ENCODE results near the gene IL12A. TPM values are rescaled to one million over a fixed set of nuclear protein-coding genes. Genes with fewer than 3 reads are reported as not detected.

IL12A gene
- total RNA-seq, 2 donors from 2014 or later = 0.38 TPM; not detected in 1

DNA sequence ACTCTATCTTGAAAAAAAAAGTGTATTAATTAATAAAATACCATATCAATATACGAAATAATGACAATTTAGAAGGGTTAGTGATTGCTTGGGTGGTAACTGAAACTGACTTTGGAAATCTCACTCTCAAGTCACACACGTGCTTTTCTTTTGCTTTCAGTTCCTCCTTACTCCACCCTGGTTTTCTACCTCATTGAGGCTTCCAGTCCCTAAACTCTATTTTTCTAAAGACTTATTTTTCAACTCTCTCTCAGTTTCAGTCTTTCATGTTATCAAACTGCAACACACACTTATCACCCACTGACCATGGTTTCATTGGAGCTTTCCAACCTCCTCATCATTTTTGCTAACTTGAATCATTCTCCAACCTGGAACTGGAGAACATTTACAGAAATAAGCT is 23.5 kb downstream of the IL12A start:
- DNase-seq (ENCODE audit: low spot score) = no peak
- intact Hi-C loops (cut with DNase I) = loop anchor here in 1 of 2 donors (10.0 kb wide), 1 partner anchor 397 kb away; no protein-coding TSS in a partner anchor

DNA sequence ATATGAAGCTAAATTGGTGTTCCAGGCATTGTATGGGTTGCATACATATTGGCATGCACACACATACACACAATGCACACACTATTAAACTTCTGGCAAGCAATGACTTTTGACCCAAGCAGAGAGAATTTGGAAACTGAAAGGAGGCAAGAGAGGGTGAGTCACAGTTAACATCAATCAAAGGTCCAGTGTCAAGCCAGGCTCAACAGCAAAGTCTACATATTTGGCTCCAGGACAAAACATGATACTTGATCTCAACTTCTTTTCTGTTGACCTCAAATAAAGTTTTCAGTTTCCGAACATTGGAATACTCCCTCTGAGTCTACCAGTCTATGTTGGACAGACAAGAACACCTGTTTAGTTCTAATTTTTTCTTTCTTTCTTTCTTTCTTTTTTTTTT is 28.3 kb downstream of the IL12A start:
- intact Hi-C loops (cut with DNase I) = loop anchor here in 1 of 2 donors (10.0 kb wide), 1 partner anchor 402 kb away; no protein-coding TSS in a partner anchor
- no peak for DNase-seq (ENCODE audit: low spot score)

DNA sequence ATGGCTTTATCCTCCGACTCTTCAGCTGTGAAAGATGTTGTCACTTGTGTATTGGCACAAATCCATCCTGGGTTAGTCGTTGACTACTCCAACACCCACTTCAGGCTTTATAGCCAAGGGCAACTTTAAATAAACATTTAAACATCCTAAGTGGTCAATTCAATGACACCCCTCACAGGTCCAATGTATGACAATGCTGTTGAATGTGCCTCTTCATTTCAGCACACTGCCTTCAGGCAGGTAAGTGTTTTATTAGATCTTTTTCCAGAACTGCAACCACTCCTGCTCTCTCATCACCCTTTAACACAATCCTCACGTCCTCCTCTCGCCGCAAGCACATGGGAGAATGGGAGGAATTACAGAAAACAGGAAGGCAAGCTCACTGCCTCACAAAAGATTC is 30.3 kb downstream of the IL12A start:
- intact Hi-C loops (cut with DNase I) = loop anchor here in 1 of 2 donors (10.0 kb wide), 1 partner anchor 404 kb away; no protein-coding TSS in a partner anchor
- DNase-seq (ENCODE audit: low spot score) = no peak

DNA sequence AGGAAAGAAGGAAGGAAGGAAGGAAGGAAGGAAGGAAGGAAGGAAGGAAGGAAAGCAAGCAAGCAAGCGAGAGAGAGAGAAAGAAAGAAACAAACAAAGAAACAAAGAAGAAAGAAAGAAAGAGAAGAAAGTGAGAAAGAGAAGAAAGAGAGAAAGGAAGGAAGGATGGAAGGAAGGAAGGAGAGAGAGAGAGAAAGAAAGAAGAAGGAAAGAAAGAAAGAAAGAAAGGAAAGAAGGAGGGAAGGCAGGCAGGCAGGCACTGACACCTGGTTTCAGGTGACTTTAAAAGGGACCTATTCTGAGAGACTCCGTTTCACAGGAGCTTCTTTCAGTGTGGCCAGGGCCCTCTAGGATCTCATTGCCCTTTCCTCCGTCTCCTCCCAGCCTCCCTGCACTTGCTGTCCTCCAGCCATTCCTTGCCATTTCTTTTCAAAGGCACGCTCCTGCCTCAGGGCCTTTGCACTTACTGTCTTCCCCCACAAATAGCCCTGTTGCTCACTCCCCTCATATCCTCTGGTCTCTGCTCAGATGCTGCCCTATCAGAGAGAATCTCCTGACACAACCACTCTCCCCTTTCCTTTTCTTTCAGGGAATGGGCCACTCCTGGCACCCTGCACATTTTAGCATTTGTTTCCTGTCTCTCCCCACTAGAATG is 31.5 kb downstream of the IL12A start:
- no peak for DNase-seq (ENCODE audit: low spot score)
- intact Hi-C loops (cut with DNase I) = no loop called here

DNA sequence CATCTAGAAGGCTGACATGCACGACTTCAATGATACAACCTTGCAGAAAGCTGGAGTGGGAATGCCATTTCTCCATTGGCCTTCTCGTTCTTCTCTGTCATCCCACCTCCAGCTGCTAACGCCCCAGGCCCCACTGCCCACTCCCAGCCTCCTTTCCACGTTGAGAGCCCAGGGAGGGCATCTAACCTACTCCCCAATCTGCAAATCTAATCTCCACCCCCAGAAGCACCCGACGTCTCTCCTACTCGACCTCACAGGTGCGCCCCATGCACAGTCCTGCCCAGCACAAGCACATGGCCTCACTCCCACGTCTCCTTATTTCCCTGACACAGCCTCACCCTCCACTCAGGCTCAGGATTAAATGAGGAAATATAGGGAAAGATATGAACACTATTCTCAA is 33.4 kb downstream of the IL12A start:
- intact Hi-C loops (cut with DNase I) = no loop called here
- no peak for DNase-seq (ENCODE audit: low spot score)

DNA sequence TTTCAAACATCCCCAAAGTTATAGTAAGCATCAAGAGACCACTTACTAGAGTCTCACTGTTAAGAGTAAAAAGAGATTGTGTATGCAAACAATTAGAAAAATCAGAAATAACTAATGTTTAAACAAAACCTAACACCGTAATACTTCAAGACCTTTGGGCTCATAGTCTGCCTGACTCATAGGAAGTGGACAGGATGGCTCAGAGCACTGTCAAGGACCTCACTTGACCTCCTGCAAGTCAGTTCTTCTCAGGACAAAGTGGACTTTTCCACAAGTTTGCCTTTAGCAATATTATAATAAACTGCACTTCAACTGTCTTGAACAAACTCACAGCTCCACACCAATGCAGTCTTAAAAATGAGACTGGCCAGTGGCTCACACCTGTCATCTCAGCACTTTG is 34.8 kb downstream of the IL12A start:
- no peak for DNase-seq (ENCODE audit: low spot score)
- intact Hi-C loops (cut with DNase I) = loop anchor here in 1 of 2 donors (1.0 kb wide), 1 partner anchor 46 kb away; no protein-coding TSS in a partner anchor

DNA sequence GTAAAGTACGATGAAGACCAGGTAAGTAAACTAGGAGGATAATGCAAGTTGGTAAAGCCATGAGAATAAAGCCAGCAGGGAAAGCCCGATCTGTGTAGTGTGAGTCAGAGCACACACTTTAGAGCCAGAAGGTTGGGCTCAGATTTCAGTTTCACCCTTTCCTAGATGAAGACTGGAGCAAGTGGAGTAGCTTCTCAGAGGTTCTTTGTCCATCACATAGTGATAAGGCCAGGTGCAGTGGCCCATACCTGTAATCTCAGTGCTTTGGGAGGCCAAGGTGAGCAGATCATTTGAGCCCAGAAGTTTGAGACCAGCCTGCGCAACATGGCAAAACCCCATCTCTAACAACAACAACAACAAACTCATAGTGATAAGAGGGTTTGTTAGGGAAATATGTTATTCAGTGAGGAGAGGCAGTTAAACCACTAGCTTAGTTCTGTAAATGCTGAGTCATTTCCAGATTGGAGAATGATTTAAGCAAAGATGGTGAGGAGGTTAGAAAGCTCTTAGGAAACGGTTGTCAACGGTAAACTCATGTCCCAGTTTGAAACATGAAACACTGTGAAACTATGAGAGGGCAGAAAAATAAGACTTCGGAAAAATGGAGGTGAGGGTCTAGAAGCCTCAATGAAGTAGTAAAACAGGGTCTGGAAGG is 39.0 kb downstream of the IL12A start:
- intact Hi-C loops (cut with DNase I) = no loop called here
- DNase-seq (ENCODE audit: low spot score) = no peak

DNA sequence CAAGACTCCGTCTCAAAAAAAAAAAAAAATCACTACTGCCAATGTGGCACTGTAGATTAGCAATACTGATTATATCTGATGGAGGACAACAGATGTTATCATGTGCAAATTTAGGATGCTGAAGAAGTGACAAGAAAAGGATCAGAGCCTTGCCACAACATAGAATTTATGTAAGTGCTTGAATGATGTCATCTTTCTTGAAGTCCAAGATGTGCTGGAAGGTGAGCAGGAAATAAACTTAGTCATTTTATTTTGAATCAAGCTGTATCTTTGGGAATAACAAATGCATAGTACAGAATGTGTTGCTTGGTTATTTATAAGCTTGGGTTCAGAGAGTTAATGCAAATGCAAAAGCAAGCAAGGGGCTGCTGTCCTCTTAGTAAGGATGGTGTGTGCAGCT is 47.1 kb downstream of the IL12A start:
- no peak for DNase-seq (ENCODE audit: low spot score)
- intact Hi-C loops (cut with DNase I) = no loop called here

DNA sequence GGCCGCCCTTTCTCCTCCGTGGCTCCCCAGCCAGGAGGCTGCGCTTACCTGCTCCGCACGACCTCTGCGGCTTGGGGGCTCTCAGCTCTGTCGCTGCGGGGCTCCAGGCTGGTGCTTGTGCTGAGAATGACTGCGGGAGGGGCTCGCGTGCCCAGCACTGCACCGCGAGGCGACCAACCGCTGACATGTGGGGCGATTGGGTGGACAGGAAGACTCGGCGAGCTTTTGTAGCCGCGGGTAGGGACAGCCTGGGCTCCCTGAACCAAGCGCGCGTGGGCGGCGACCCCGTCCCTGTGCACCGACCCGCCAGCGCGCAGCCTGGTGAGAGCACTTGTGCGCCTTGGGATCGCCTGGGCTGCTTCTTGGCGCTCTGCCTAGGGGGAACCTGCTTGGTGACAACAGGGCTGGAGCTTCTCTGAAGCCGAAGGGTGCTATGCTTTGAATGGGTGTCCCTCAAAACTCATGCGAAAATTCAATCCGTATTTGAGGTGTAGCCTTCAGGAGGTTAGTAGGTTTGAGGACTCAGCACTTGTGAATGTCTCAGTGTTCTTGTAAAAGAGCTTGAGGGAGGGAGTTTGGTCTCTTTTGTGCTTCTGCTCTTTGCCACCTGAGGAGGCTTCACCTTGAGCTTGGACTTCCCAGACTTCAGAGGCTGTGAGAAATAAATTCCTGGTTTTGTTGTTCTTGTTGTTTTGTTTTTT is 50.4 kb downstream of the IL12A start:
- no peak for DNase-seq (ENCODE audit: low spot score)
- intact Hi-C loops (cut with DNase I) = loop anchor here in 1 of 2 donors (1.0 to 2.0 kb wide), 2 partner anchors 23 to 62 kb away; no protein-coding TSS in a partner anchor

DNA sequence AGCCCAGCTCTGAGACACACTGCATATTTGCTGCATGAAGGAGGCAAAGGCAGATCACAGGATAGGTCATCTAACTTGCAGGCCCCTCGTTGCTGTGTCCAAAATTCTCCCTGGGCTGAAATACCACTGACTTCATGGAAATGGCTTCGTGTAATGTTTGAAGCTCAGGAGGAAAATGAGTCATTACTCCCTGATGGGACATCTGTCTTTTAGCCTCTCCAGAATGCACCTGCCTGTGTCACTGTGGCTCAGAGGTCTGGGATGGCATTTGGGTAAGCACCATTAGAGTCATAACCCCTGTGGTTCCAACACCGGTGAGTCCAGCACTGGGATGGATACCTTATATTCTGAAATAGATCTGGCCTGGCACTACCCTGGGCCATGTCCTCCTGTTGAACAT is 51.5 kb downstream of the IL12A start:
- intact Hi-C loops (cut with DNase I) = no loop called here
- no peak for DNase-seq (ENCODE audit: low spot score)

DNA sequence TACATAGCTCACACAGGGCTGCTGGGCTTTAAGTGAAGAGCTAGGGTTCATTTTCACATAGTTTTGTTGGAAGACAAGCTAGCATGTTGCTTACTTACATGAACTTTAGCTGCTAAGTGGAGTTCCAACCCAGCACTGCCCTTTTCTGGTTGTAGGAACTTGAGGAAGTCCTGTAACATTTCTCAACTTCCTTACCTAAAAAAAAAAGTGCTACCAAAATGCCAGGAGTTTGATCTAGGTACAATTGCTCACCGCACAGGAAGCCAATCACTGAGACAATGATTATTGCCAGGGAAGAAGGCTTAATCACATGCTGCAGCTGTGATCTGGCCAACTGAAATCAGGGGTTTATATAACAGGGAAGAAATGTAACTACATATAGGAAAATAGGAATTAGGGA is 52.8 kb downstream of the IL12A start:
- DNase-seq (ENCODE audit: low spot score) = no peak
- intact Hi-C loops (cut with DNase I) = no loop called here

DNA sequence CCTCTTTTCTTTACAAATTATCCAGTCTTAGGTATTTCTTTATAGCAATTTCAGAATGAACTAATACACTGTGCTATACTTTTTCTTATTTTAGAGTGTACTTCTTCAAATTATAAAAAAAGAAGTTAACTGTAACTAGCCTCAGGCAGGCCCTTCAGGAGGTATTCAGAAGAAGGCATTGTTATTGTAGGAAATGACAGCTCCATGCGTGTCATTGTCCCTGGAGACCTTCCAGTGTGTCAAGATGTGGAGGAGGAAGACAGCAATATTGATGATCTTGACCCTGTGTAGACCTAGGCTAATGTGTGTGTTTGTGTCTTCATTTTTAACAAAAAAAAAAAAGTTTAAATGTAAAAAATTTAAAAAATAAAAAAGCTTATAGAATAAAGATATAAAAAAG is 55.5 kb downstream of the IL12A start:
- no peak for DNase-seq (ENCODE audit: low spot score)
- intact Hi-C loops (cut with DNase I) = no loop called here

Other genes starting within 250 kb of the IL12A start
- gene SCHIP1, start 149.0 kb upstream of the IL12A start, total RNA-seq = 1 to 10 TPM; 6.7 to 9.2 TPM
- 1 to 10 TPM in 1 of 2 donors, under 1 TPM in 1; 0.51 to 1.5 TPM for gene C3orf80, start 236.6 kb downstream of the IL12A start, total RNA-seq